Measurements from ENCODE around the gene TBL1X.

- TF ChIP-seq CTCF (conservative IDR thresholded peaks at IDR 0.05; ENCODE audit: low read length) (no peak), EZH2phosphoT487 (IDR thresholded peaks at IDR 0.05; ENCODE audit: borderline replicate concordance, low read depth, low read length) (no peak)
These were observed 242.6 kb downstream of the TBL1X start for GRCh38 chrX:9707306-9708033.

Data from OCI-LY7 (cell line).